PC-9 (cell line): ENCODE measurements around the gene CLTRN.

ENCODE experiments used
- CTCF ChIP-seq: fragments of 200-600 bp; sonication (generic); conservative IDR thresholded peaks from 2 replicates; pipeline ENCODE4 v1.6.1; 2017; ENCODE audit warnings: mixed run types, antibody characterized with exemption, mild to moderate bottlenecking, moderate library complexity
- EZH2 ChIP-seq: fragments of 200-600 bp; sonication (generic); IDR thresholded peaks from 2 replicates; pipeline ENCODE4 v1.8.0; 2017; ENCODE audit warnings: antibody characterized with exemption, low read depth

- TF ChIP-seq CTCF: no peak
- TF ChIP-seq EZH2: no peak
These were observed 18.6 kb upstream of the CLTRN start for GRCh38 chrX:15683193-15683592.
